H1 (cell line): ENCODE data around the gene MTCL3.

Experiments
- EZH2 ChIP-seq: fragments of 200-600 bp; sonication (generic); IDR thresholded peaks from 2 replicates; pipeline ENCODE4 v1.7.1; 2012; ENCODE audit warnings: low read depth, mild to moderate bottlenecking, moderate library complexity, low read length, inconsistent platforms; ENCODE audit not compliant: severe bottlenecking
- GABPA ChIP-seq: IDR thresholded peaks from 2 replicates; pipeline ENCODE4 v1.6.1; 2011; ENCODE audit warnings: mild to moderate bottlenecking, low read length, moderate library complexity, borderline replicate concordance; ENCODE audit not compliant: insufficient read depth
- SUZ12 ChIP-seq: fragments of 200-600 bp; sonication (generic); IDR thresholded peaks from 2 replicates; pipeline ENCODE4 v1.6.1; 2012; ENCODE audit warnings: mild to moderate bottlenecking, inconsistent platforms, low read length, moderate library complexity, mixed read lengths
- YY1 ChIP-seq: IDR thresholded peaks from 2 replicates; pipeline ENCODE4 v1.6.1; 2011; ENCODE audit warnings: low read depth, mild to moderate bottlenecking, low read length

The MTCL3 gene

DNA sequence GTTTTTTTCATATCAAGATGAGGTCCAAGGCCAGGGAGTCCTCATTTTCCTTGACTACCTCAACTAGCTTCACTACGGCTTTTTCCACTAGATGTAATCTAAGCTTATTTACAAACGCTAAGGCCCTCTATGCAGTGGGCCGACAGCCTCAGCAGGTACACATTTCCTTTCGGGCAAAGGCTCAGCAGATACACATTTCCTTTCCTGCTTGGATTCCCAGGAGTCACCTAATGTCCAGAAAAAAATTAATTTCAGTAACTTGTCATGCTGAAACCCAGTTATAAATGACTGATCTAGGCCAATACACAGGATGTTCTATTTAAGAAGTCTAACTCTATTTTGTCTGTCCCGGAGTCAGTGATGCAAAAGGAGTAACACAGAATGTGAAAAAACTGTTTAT, 52.7 kb downstream of the MTCL3 start (continued):
- TF ChIP-seq SUZ12 = no peak
- TF ChIP-seq YY1 = no peak
- no peak for TF ChIP-seq GABPA
- TF ChIP-seq EZH2 = no peak
